Endothelial cell of umbilical vein (primary cell): ENCODE data around the gene METTL8. TPM values are rescaled to one million over a fixed set of nuclear protein-coding genes. Genes with fewer than 3 reads are reported as not detected.

Experiments
- BruUV-seq: library from RNA; stranded (reverse); fragments of 400-500 nt; replicated peaks from 2 replicates; lab custom pipeline; 2021; lab: Mats Ljungman, UMichigan
- CTCF ChIA-PET: fragments of 300-600, 350-600 bp; sonication (Branson Sonifier 250); formaldehyde crosslinking; loops from one replicate; lab custom pipeline; 2021; ENCODE audit warnings: antibody characterized with exemption, inconsistent platforms; lab: Charles Lee
- POLR2A ChIA-PET: fragments of 300-600, 350-600 bp; sonication (Branson Sonifier 250); formaldehyde crosslinking; loops from one replicate; lab custom pipeline; 2021; ENCODE audit warnings: antibody characterized with exemption, inconsistent platforms; lab: Charles Lee
- DNase-seq: peaks from one replicate; pipeline ENCODE4 v3.0.0-alpha.2; 2011; ENCODE audit warnings: low read depth, low spot score
- FAIRE-seq: peaks from 2 replicates; lab custom pipeline; 2011; peaks lifted over from hg19 to GRCh38; lab: Jason Lieb, UNC
- H2AFZ ChIP-seq: 2 replicates; pipeline ENCODE4 v1.6.0; 2012; ENCODE audit warnings: low read depth, low read length, control low read depth, inconsistent platforms
- H3K27ac ChIP-seq: 2 replicates; pipeline ENCODE4 v1.5.1; 2011; ENCODE audit warnings: low read depth, mild to moderate bottlenecking, control low read depth, low read length, moderate library complexity; ENCODE audit not compliant: insufficient read depth
- H3K27me3 ChIP-seq, 2 experiments: 2 replicates each; pipeline versions ENCODE4 v1.6.0 to v1.6.1; 2011; ENCODE audit warnings: low read length in 2 of 2, mixed read lengths in 1 of 2; ENCODE audit not compliant: control insufficient read depth in 2 of 2, insufficient read depth in 2 of 2
- H3K36me3 ChIP-seq, 2 experiments: 2 replicates in 1 of 2; 3 replicates in 1 of 2; pipeline ENCODE4 v1.5.1; 2011; ENCODE audit warnings: low read length in 2 of 2, mild to moderate bottlenecking in 1 of 2, moderate library complexity in 1 of 2; ENCODE audit not compliant: control insufficient read depth in 2 of 2, insufficient read depth in 2 of 2; ENCODE audit errors: extremely low read depth in 1 of 2
- H3K4me1 ChIP-seq: 3 replicates; pipeline ENCODE4 v1.5.1; 2011; ENCODE audit warnings: mild to moderate bottlenecking, low read length; ENCODE audit not compliant: control insufficient read depth, insufficient read depth; ENCODE audit errors: extremely low read depth
- H3K4me2 ChIP-seq: 2 replicates; pipeline ENCODE4 v1.6.1; 2011; ENCODE audit warnings: low read length, control low read depth, mixed read lengths; ENCODE audit not compliant: insufficient read depth
- H3K4me3 ChIP-seq, 3 experiments: fragments of 200-600 bp in 1 of 3; sonication (generic), shearing (Covaris generic) in 1 of 3; replicated peaks in 1 of 3; 2 replicates each; pipeline ENCODE4 v1.5.1; 2011 to 2016; ENCODE audit warnings: control low read depth in 3 of 3, low read length in 3 of 3, mild to moderate bottlenecking in 2 of 3, inconsistent platforms in 1 of 3, low read depth in 1 of 3, moderate library complexity in 1 of 3; ENCODE audit not compliant: insufficient read depth in 1 of 3
- H3K79me2 ChIP-seq: 2 replicates; pipeline ENCODE4 v1.6.0; 2012; ENCODE audit warnings: low read length, inconsistent platforms; ENCODE audit not compliant: control insufficient read depth, insufficient read depth
- H3K9ac ChIP-seq: replicated peaks from 2 replicates; pipeline ENCODE3; 2011; ENCODE audit warnings: low read length, control low read depth; ENCODE audit not compliant: insufficient read depth; ENCODE audit errors: extremely low read depth
- H3K9me1 ChIP-seq: replicated peaks from 3 replicates; pipeline ENCODE4 v1.6.0; 2011; ENCODE audit warnings: mild to moderate bottlenecking, low read length; ENCODE audit not compliant: control insufficient read depth, insufficient read depth; ENCODE audit errors: extremely low read depth
- H3K9me3 ChIP-seq: replicated peaks from 2 replicates; pipeline ENCODE4 v1.5.1; 2012; ENCODE audit warnings: low read length, inconsistent platforms; ENCODE audit not compliant: control insufficient read depth, insufficient read depth
- H4K20me1 ChIP-seq: replicated peaks from 2 replicates; pipeline ENCODE3; 2011; ENCODE audit warnings: mild to moderate bottlenecking, low read length; ENCODE audit not compliant: control insufficient read depth, insufficient read depth; ENCODE audit errors: extremely low read depth
- CTCF ChIP-seq, 2 donors: IDR thresholded peaks; 1 replicate in 1 of 2; 2 replicates in 1 of 2; pipeline ENCODE4 v1.5.1; 2011; ENCODE audit warnings: low read length in 2 of 2, mild to moderate bottlenecking in 2 of 2, moderate library complexity in 2 of 2, control low read depth in 1 of 2, inconsistent platforms in 1 of 2, low read depth in 1 of 2; ENCODE audit not compliant: insufficient read depth in 1 of 2; ENCODE audit errors: extremely low read depth in 1 of 2
- EZH2 ChIP-seq: IDR thresholded peaks from 2 replicates; pipeline ENCODE4 v1.6.1; 2012; ENCODE audit warnings: borderline replicate concordance, low read depth, mild to moderate bottlenecking, moderate library complexity, low read length, inconsistent platforms; ENCODE audit not compliant: severe bottlenecking
- FOS ChIP-seq: IDR thresholded peaks from 2 replicates; pipeline ENCODE4 v1.6.1; 2011; ENCODE audit warnings: mild to moderate bottlenecking, low read length, moderate library complexity, borderline replicate concordance; ENCODE audit not compliant: insufficient read depth
- GATA2 ChIP-seq: IDR thresholded peaks from 2 replicates; pipeline ENCODE4 v1.7.0; 2011; ENCODE audit warnings: low read depth, mild to moderate bottlenecking, moderate library complexity, mixed read lengths, low read length; ENCODE audit not compliant: insufficient read length, insufficient read depth
- JUN ChIP-seq: IDR thresholded peaks from 2 replicates; pipeline ENCODE4 v1.6.1; 2011; ENCODE audit warnings: borderline replicate concordance, low read depth; ENCODE audit not compliant: insufficient read length, insufficient read depth
- MAX ChIP-seq: IDR thresholded peaks from 2 replicates; pipeline ENCODE4 v1.6.1; 2011; ENCODE audit not compliant: insufficient read depth, insufficient read length
- MYC ChIP-seq: IDR thresholded peaks from one replicate; pipeline ENCODE4 v1.6.1; 2011; ENCODE audit warnings: mild to moderate bottlenecking, low read depth, low read length
- POLR2A ChIP-seq: IDR thresholded peaks from 2 replicates; pipeline ENCODE4 v1.6.1; 2012; ENCODE audit warnings: low read depth, mild to moderate bottlenecking, control low read depth, low read length
- POLR2AphosphoS5 ChIP-seq: IDR thresholded peaks from 2 replicates; pipeline ENCODE4 v1.6.1; 2012; ENCODE audit warnings: low read depth, mild to moderate bottlenecking, control low read depth, low read length, moderate library complexity; ENCODE audit not compliant: insufficient read depth
- dilution Hi-C: fragments of 300-500 bp; cut with MboI; formaldehyde crosslinking; loops from one replicate; pipeline ENCODE4 v1.15.0; 2019; ENCODE audit warnings: low sequenced_read_pairs; ENCODE audit not compliant: extremely low pct_ligation_motif_present
- intact Hi-C: fragments of 100-400 bp; cut with micrococcal nuclease; formaldehyde crosslinking; loops from one replicate; pipeline ENCODE4 v1.10.0; 2022
- polyA plus RNA-seq, 4 experiments: library from polyadenylated mRNA; depleted of rRNA in 3 of 4; stranded (reverse) in 3 of 4; unstranded in 1 of 4; fragments of >200 nt; gene quantifications; 2 replicates each; pipeline versions ENCODE4 v1.2.1 to v1.2.3, GENCODE V29; 2011 to 2012; ENCODE audit warnings: missing spikeins in 1 of 4
- total RNA-seq: library from RNA; stranded (reverse); gene quantifications from 2 replicates; pipeline ENCODE4 v1.2.3, GENCODE V29; 2021

The METTL8 gene
- total and polyA plus RNA-seq, 2 donors (not counting 3 experiments of a cell fraction or from before 2014, with no cell fraction given), result 7.0 to 20.2 TPM

- dilution Hi-C loops, result no loop called here
Observed at GRCh38 chr2:171420728-171421563, 12.8 kb downstream of the METTL8 start.

More at GRCh38 chr2:171420728-171421563, 12.8 kb downstream of the METTL8 start:
- ChIA-PET POLR2A (no interaction called here), CTCF (interaction anchor here (1.1 to 1.3 kb wide), 2 partner anchors 10 to 448 kb away, joined by 3 read pairs; no protein-coding TSS in a partner anchor)
- no peak overlapping the region for H3K9ac ChIP-seq
- H3K27me3 ChIP-seq, result no peaks in the 10 kb centered on the region
- no peaks in the 10 kb centered on the region for H3K4me1 ChIP-seq
- H2AFZ ChIP-seq, result no peak overlapping the region
- H3K9me1 ChIP-seq, result no peaks in the 10 kb centered on the region
- no TSS peak for BruUV-seq
- H4K20me1 ChIP-seq, result no peaks in the 10 kb centered on the region
- no peak overlapping the region for H3K4me3 ChIP-seq
- no peak for TF ChIP-seq POLR2AphosphoS5
- no peak for TF ChIP-seq CTCF (IDR thresholded peaks at IDR 0.05; ENCODE audit: extremely low read depth in 1 of 2, insufficient read depth in 1 of 2, low read depth in 1 of 2, low read length in 2 of 2)
- TF ChIP-seq EZH2, result no peak
- TF ChIP-seq JUN, result no peak
- TF ChIP-seq MYC, result no peak
- no peak for TF ChIP-seq MAX
- TF ChIP-seq POLR2A, result no peak
- TF ChIP-seq FOS, result no peak
- no peak for TF ChIP-seq GATA2
- H3K36me3 ChIP-seq, result no peaks in the 10 kb centered on the region
- intact Hi-C loops, result no loop called here
- H3K27ac ChIP-seq, result no peak overlapping the region
- DNase-seq, result no peak
- no peak for FAIRE-seq
- no peak overlapping the region for H3K4me2 ChIP-seq
- H3K79me2 ChIP-seq, result peaks cover 6% of the 10 kb centered on the region
- H3K9me3 ChIP-seq, result no peaks in the 10 kb centered on the region
